Measurements from ENCODE around the gene BBS2. TPM values are rescaled to one million over a fixed set of nuclear protein-coding genes. Genes with fewer than 3 reads are reported as not detected.

BBS2 gene
- total RNA-seq, 4 donors from 2014 or later = 44.1 to 209 (median 82.8) TPM

DNA sequence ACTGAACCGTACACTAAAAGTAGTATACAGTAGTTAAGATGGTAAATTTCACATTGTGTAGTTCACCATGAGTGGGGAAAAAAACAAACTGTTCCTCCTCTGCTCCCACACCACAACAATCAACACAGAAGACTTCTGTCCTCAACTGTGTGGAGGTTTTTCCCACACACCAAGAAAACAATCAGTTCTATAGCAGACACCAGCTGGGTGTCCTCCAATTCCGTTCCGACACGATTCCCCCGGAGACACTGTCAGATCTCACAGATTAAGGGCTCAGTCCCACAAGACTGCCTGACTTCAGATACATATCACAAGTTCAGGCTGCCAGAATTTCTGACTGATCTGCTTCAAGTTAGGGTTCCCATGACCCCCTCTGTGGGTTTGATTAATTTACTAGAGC lies 31.8 kb downstream of the BBS2 start:
- Histone ChIP-seq H3K27ac (no peak overlapping the region), H3K4me1 (no peaks in the 10 kb centered on the region), H3K36me3 (no peaks in the 10 kb centered on the region), H3K9me3 (no peaks in the 10 kb centered on the region), H3K4me3 (no peak overlapping the region), H3K27me3 (no peaks in the 10 kb centered on the region)
- no peak for DNase-seq
- intact Hi-C loops (cut with DNase I; ENCODE audit: low total_unique reads) = no loop called here
- TF ChIP-seq POLR2A (IDR thresholded peaks at IDR 0.05) (no peak), CTCF (IDR thresholded peaks at IDR 0.05) (no peak)

DNA sequence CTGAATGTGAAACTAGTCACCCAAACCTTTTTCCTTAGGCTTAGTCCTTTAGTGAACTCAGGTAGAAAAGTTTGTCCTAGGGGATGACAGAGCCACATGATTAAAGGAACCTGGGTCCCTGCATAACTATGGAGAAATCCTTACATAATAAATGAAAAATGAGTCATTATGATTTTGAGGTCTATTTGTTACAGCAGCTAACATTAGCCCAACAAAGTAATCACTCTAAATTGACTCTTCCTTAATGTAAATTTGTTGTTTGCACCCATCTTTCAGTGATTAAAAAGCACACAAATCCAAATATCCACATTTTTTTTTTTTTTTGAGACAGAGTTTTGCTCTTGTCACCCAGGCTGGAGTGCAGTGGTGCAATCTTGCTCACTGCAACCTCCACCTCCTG lies 36.4 kb downstream of the BBS2 start:
- H3K4me3 ChIP-seq = no peak overlapping the region
- intact Hi-C loops (cut with DNase I; ENCODE audit: low total_unique reads) = no loop called here
- no peak overlapping the region for H3K27ac ChIP-seq
- TF ChIP-seq POLR2A (IDR thresholded peaks at IDR 0.05) = no peak
- no peaks in the 10 kb centered on the region for H3K9me3 ChIP-seq
- DNase-seq = no peak
- no peaks in the 10 kb centered on the region for H3K36me3 ChIP-seq
- H3K27me3 ChIP-seq = no peaks in the 10 kb centered on the region
- H3K4me1 ChIP-seq = no peaks in the 10 kb centered on the region

GRCh38 chr16:56482683-56483236 lies 37.1 kb downstream of the BBS2 start:
- Histone ChIP-seq H3K27me3 (no peaks in the 10 kb centered on the region), H3K36me3 (no peaks in the 10 kb centered on the region), H3K27ac (no peak overlapping the region), H3K9me3 (no peaks in the 10 kb centered on the region), H3K4me3 (no peak overlapping the region), H3K4me1 (no peaks in the 10 kb centered on the region)
- no peak for DNase-seq
- TF ChIP-seq POLR2A (IDR thresholded peaks at IDR 0.05) (no peak), CTCF (IDR thresholded peaks at IDR 0.05) (no peak)
- intact Hi-C loops (cut with DNase I; ENCODE audit: low total_unique reads) = no loop called here

- H3K36me3 ChIP-seq = no peaks in the 10 kb centered on the region
Observed at GRCh38 chr16:56481468-56482122, 38.2 kb downstream of the BBS2 start.

GRCh38 chr16:56480776-56481467 lies 38.9 kb downstream of the BBS2 start:
- H3K36me3 ChIP-seq = no peaks in the 10 kb centered on the region
- intact Hi-C loops (cut with DNase I; ENCODE audit: low total_unique reads) = no loop called here

More at GRCh38 chr16:56481468-56482122, 38.2 kb downstream of the BBS2 start:
- no peak overlapping the region for H3K4me3 ChIP-seq
- H3K4me1 ChIP-seq = no peaks in the 10 kb centered on the region
- H3K27me3 ChIP-seq = no peaks in the 10 kb centered on the region
- DNase-seq = no peak
- no peaks in the 10 kb centered on the region for H3K9me3 ChIP-seq
- no peak overlapping the region for H3K27ac ChIP-seq
- intact Hi-C loops (cut with DNase I; ENCODE audit: low total_unique reads) = no loop called here
- TF ChIP-seq POLR2A (IDR thresholded peaks at IDR 0.05) = no peak
- TF ChIP-seq CTCF (IDR thresholded peaks at IDR 0.05) = no peak

More at GRCh38 chr16:56480776-56481467, 38.9 kb downstream of the BBS2 start:
- DNase-seq = no peak
- no peaks in the 10 kb centered on the region for H3K27me3 ChIP-seq
- H3K9me3 ChIP-seq = no peaks in the 10 kb centered on the region
- no peaks in the 10 kb centered on the region for H3K4me1 ChIP-seq
- TF ChIP-seq POLR2A (IDR thresholded peaks at IDR 0.05) (no peak), CTCF (IDR thresholded peaks at IDR 0.05) (no peak)
- H3K4me3 ChIP-seq = no peak overlapping the region
- no peak overlapping the region for H3K27ac ChIP-seq

Data from uterus (tissue), 4 donors.